ENCODE measurements around the gene GATC.
A peak's percentile ranks its signal among the peaks of the same experiment; 100 is the strongest.

GRCh38 chr12:120457133-120457532 lies 10.9 kb downstream of the GATC start:
- TF ChIP-seq CTCF (optimal IDR thresholded peaks at IDR 0.05 in 1 of 3, IDR thresholded peaks at IDR 0.05 in 1 of 3, conservative IDR thresholded peaks at IDR 0.05 in 1 of 3; ENCODE audit: extremely low read depth in 1 of 3, insufficient read depth in 2 of 3, low read length in 3 of 3) (peak; percentile 12 to 45 (median 44)), EZH2 (IDR thresholded peaks at IDR 0.05; ENCODE audit: low read length) (no peak)

Data from keratinocyte (primary cell).